GM12873 (cell line): Measurements from ENCODE around the gene SETDB1.

Experiments
- TF ChIP-seq, protein P1 (sequence below): IDR thresholded peaks from 2 replicates; pipeline ENCODE4 v1.5.1; 2012; ENCODE audit warnings: low read depth, mild to moderate bottlenecking, moderate library complexity, low read length, control low read depth; ENCODE audit not compliant: insufficient read depth; ENCODE audit errors: missing control alignments

The SETDB1 gene

GRCh38 chr1:150965605-150966004, 39.4 kb downstream of the SETDB1 start:
- TF ChIP-seq, protein P1, sequence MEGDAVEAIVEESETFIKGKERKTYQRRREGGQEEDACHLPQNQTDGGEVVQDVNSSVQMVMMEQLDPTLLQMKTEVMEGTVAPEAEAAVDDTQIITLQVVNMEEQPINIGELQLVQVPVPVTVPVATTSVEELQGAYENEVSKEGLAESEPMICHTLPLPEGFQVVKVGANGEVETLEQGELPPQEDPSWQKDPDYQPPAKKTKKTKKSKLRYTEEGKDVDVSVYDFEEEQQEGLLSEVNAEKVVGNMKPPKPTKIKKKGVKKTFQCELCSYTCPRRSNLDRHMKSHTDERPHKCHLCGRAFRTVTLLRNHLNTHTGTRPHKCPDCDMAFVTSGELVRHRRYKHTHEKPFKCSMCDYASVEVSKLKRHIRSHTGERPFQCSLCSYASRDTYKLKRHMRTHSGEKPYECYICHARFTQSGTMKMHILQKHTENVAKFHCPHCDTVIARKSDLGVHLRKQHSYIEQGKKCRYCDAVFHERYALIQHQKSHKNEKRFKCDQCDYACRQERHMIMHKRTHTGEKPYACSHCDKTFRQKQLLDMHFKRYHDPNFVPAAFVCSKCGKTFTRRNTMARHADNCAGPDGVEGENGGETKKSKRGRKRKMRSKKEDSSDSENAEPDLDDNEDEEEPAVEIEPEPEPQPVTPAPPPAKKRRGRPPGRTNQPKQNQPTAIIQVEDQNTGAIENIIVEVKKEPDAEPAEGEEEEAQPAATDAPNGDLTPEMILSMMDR, result no peak

GRCh38 chr1:150966011-150966410, 39.8 kb downstream of the SETDB1 start:
- TF ChIP-seq, protein P1, result no peak

- TF ChIP-seq, protein P1, result no peak
These were observed 41.8 kb downstream of the SETDB1 start for GRCh38 chr1:150967936-150968335.

GRCh38 chr1:150968491-150968890, 42.3 kb downstream of the SETDB1 start:
- TF ChIP-seq, protein P1, result no peak

DNA sequence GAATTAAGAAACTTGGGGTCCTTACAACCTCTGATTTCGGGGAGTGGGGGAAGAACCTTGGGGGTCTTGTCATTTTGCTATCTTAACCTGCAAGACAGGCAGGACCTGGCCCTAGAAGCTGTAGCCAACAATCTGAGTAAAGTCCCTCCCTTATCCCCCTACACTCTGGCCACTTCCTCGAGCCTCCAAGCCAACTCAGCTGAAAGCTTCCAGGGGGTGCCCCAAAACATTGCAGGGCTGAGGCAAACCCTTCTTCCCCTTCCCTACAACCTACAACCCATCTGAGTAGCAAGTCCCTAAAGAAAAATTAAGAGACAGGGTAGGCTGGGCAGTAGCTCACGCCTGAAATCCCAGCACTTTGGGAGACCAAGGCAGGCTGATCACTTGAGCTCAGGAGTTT, 43.5 kb downstream of the SETDB1 start:
- TF ChIP-seq, protein P1, result no peak

DNA sequence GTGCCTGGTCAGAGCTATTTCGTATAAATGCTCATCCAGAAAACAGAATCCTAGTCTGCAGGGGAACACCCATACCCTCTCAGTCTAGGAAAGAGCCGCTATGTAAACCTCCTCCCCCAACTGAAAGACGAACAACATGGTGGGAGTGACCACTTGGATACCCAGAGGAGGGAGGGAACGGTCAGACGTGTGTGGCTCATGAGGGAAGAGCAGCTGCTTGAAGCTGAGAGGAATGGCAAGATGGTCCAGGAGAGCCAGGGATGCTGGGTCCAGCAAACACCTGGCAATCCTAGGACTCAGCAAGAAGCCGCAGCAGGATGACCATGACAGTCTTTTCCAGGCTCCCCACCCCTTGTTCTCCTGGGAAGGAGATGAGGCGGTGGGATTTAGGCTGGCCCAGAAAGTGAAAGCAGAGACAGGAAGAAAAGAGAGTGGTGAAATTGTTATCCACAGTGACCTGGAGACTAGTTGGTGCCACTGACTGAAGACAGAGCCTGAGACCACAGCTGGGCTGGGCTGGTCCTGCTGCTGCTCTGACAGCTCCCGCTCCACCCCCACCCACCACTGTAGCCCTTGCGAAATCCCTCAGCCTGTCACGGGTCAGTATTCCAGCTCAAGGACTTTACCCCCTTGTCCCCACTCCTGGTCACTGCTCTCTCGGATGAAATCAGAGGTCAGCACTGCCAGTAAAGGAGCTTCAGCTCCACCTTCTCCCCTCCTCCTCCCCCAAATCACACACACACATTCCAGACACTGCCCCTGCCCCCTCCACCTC, 44.8 kb downstream of the SETDB1 start:
- TF ChIP-seq, protein P1, result no peak

DNA sequence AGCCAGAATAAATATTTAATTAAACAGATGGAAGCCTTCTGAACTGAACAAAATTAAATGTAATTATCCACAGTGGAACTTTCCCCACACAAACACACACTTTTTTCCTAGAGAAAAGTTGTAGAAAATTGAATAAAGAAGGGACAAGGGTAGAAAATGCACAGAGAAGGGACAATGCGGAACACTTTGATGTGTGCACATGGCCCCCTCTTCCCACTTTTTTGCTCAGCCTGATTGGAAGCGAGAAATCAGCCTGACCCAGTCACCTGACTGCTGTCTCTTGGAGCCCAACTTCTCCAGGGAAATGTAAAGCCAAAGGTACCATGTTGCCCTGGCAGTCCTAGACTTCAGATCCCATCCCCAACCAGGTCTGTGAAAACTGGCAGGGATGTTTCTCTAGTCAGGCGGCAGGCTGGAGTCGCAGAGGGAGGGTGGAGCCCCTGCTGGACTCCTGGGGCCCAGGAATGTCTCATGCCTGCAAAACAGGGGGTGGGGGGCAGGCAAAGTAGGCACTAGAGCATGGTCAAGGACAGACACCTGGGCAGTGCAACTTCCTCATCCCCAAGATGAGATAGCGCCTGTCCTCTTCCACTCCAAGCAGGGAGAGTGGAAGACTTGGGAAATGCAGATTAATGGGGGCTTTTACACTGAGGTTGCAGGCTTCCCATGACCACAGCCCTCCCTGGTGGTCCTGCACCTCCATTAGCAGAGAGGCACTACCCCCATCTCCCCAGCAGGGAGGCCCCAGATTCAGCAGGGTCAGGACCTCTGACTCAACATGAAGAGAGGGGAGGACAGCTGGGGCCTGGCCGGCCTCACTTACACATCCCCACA, 45.6 kb downstream of the SETDB1 start:
- TF ChIP-seq, protein P1, result peak; percentile 28
